CD14-positive monocyte (primary cell): Measurements from ENCODE around the gene CASP12. TPM values are rescaled to one million over a fixed set of nuclear protein-coding genes. Genes with fewer than 3 reads are reported as not detected.

ENCODE experiments used
- DNase-seq, 3 donors: peaks; one replicate each; pipeline ENCODE4 v3.0.0-alpha.2; 2011 to 2022
- H2AFZ ChIP-seq: 2 replicates; pipeline ENCODE4 v1.6.0; 2012; ENCODE audit warnings: mild to moderate bottlenecking, low read depth, low read length, inconsistent platforms; ENCODE audit not compliant: insufficient read depth, poor library complexity, severe bottlenecking
- H3K27ac ChIP-seq, 2 donors: 1 replicate in 1 of 2; 2 replicates in 1 of 2; pipeline ENCODE4 v1.5.1; 2012 to 2013; ENCODE audit warnings: low read length in 2 of 2, control low read depth in 1 of 2, inconsistent platforms in 1 of 2, low read depth in 1 of 2, mild to moderate bottlenecking in 1 of 2
- H3K27me3 ChIP-seq, 2 donors: one replicate each; pipeline versions ENCODE4 v1.6.0 to v1.6.1; 2011 to 2013; ENCODE audit warnings: low read length in 2 of 2; ENCODE audit not compliant: control insufficient read depth in 2 of 2, insufficient read depth in 2 of 2
- H3K36me3 ChIP-seq, 2 donors: replicated peaks in 1 of 2; 1 replicate in 1 of 2; 2 replicates in 1 of 2; pipeline versions ENCODE4 v1.5.1 to v1.6.1; 2012 to 2013; ENCODE audit warnings: low read length in 2 of 2, control low read depth in 1 of 2, inconsistent platforms in 1 of 2, mild to moderate bottlenecking in 1 of 2; ENCODE audit not compliant: insufficient read depth in 2 of 2, control insufficient read depth in 1 of 2
- H3K4me1 ChIP-seq, 2 donors: 1 replicate in 1 of 2; 2 replicates in 1 of 2; pipeline versions ENCODE4 v1.5.1 to v1.6.1; 2012 to 2013; ENCODE audit warnings: low read length in 2 of 2, control low read depth in 1 of 2, inconsistent platforms in 1 of 2, mild to moderate bottlenecking in 1 of 2, moderate library complexity in 1 of 2; ENCODE audit not compliant: insufficient read depth in 2 of 2, control insufficient read depth in 1 of 2
- H3K4me2 ChIP-seq: replicated peaks from 2 replicates; pipeline ENCODE3; 2012; ENCODE audit warnings: low read length, moderate library complexity, mild to moderate bottlenecking; ENCODE audit not compliant: poor library complexity, severe bottlenecking; ENCODE audit errors: extremely low read depth
- H3K4me3 ChIP-seq, 3 experiments: fragments of 200-600 bp in 1 of 3; sonication (generic) in 1 of 3; replicated peaks in 1 of 3; 1 replicate in 2 of 3; 2 replicates in 1 of 3; pipeline ENCODE4 v1.5.1; 2011 to 2013; ENCODE audit warnings: low read length in 3 of 3, mild to moderate bottlenecking in 3 of 3, control low read depth in 2 of 3, low read depth in 2 of 3, inconsistent platforms in 1 of 3, moderate library complexity in 1 of 3
- H3K79me2 ChIP-seq: 2 replicates; pipeline ENCODE4 v1.6.0; 2012; ENCODE audit warnings: mild to moderate bottlenecking, control low read depth, inconsistent platforms, low read length, moderate library complexity; ENCODE audit not compliant: insufficient read depth
- H3K9ac ChIP-seq: 2 replicates; pipeline ENCODE4 v1.6.0; 2017; ENCODE audit warnings: low read length, mild to moderate bottlenecking; ENCODE audit not compliant: insufficient read depth, poor library complexity, severe bottlenecking
- H3K9me3 ChIP-seq, 2 donors: replicated peaks in 1 of 2; 1 replicate in 1 of 2; 2 replicates in 1 of 2; pipeline versions ENCODE4 v1.5.1 to v1.6.1; 2012 to 2013; ENCODE audit warnings: low read length in 2 of 2, control low read depth in 1 of 2; ENCODE audit not compliant: control insufficient read depth in 1 of 2, insufficient read depth in 1 of 2
- H4K20me1 ChIP-seq: 2 replicates; pipeline ENCODE4 v1.6.0; 2012; ENCODE audit warnings: mild to moderate bottlenecking, low read length, control low read depth, moderate library complexity; ENCODE audit not compliant: insufficient read depth
- H3K27ac Mint-ChIP-seq, 7 donors: one replicate each; pipeline ENCODE4 v1.8.0; 2020; ENCODE audit warnings: mild to moderate bottlenecking in 7 of 7, mixed read lengths in 7 of 7, moderate library complexity in 6 of 7, inconsistent platforms in 2 of 7
- H3K27me3 Mint-ChIP-seq, 3 donors: one replicate each; pipeline ENCODE4 v1.8.0; 2021 to 2022; ENCODE audit warnings: low read depth in 3 of 3, mild to moderate bottlenecking in 3 of 3, mixed read lengths in 3 of 3, moderate library complexity in 3 of 3, inconsistent platforms in 1 of 3
- H3K36me3 Mint-ChIP-seq, 2 donors: one replicate each; pipeline ENCODE4 v1.8.0; 2020; ENCODE audit warnings: mixed read lengths in 2 of 2, inconsistent platforms in 1 of 2, mild to moderate bottlenecking in 1 of 2
- H3K4me1 Mint-ChIP-seq: one replicate; pipeline ENCODE4 v1.8.0; 2020; ENCODE audit warnings: mild to moderate bottlenecking, mixed read lengths
- H3K4me3 Mint-ChIP-seq, 2 donors: one replicate each; pipeline ENCODE4 v1.8.0; 2020; ENCODE audit warnings: mild to moderate bottlenecking in 2 of 2, mixed read lengths in 2 of 2, moderate library complexity in 1 of 2
- H3K9me3 Mint-ChIP-seq, 7 donors: one replicate each; pipeline ENCODE4 v1.8.0; 2020 to 2022; ENCODE audit warnings: mixed read lengths in 7 of 7, mild to moderate bottlenecking in 6 of 7, moderate library complexity in 6 of 7, inconsistent platforms in 2 of 7
- CTCF ChIP-seq: fragments of 200-600 bp; IDR thresholded peaks from one replicate; pipeline ENCODE4 v1.8.0; 2022; ENCODE audit warnings: antibody characterized with exemption, mild to moderate bottlenecking
- WGBS: methylation state at CpG from one replicate; pipeline ENCODE4 v1.1.5; 2013; ENCODE audit warnings: missing lambda C conversion rate; ENCODE audit not compliant: insufficient coverage; 5-methylcytosine and 5-hydroxymethylcytosine counted together
- intact Hi-C, 2 donors: fragments of 100-400 bp; cut with micrococcal nuclease; formaldehyde crosslinking; loops; one replicate each; pipeline versions ENCODE4 v1.15.0 to v1.15.1; 2023
- polyA plus RNA-seq, 3 donors: library from polyadenylated mRNA; depleted of rRNA in 1 of 3; unstranded in 2 of 3; stranded (reverse) in 1 of 3; fragments of 300-500 nt in 2 of 3; fragments of >200 nt in 1 of 3; fragmentation: Illumina TruSeq in 2 of 3; gene quantifications; 1 replicate in 2 of 3; 2 replicates in 1 of 3; pipeline ENCODE4 v1.2.3, GENCODE V29; 2012 to 2021

Gene CASP12
- polyA plus RNA-seq, 3 donors = not detected

- H3K4me3 ChIP-seq = no peak overlapping the region
- no peaks in the 10 kb centered on the region for H3K4me1 ChIP-seq
- H3K9me3 Mint-ChIP-seq = peaks cover 0 to 6% (median 0%) of the 10 kb centered on the region in 7 donors
- no peak overlapping the region for H3K9ac ChIP-seq
- no peaks in the 10 kb centered on the region for H3K36me3 Mint-ChIP-seq
- TF ChIP-seq CTCF = no peak
- no peaks in the 10 kb centered on the region for H3K4me1 Mint-ChIP-seq
- H2AFZ ChIP-seq = no peak overlapping the region
- no peaks in the 10 kb centered on the region for H4K20me1 ChIP-seq
- H3K4me2 ChIP-seq = no peak overlapping the region
- H3K79me2 ChIP-seq = no peaks in the 10 kb centered on the region
- intact Hi-C loops = no loop called here
- no peak for DNase-seq
- H3K27ac Mint-ChIP-seq = no peak overlapping the region
- no peaks in the 10 kb centered on the region for H3K27me3 ChIP-seq
- no peaks in the 10 kb centered on the region for H3K36me3 ChIP-seq
- no CpG with 5 or more reads among the region's 2 CpGs for WGBS
- no peaks in the 10 kb centered on the region for H3K27me3 Mint-ChIP-seq
- H3K27ac ChIP-seq = no peak overlapping the region
- H3K4me3 Mint-ChIP-seq = no peak overlapping the region
- no peaks in the 10 kb centered on the region for H3K9me3 ChIP-seq
These were observed 14.9 kb downstream of the CASP12 start for GRCh38 chr11:104883342-104883741.

DNA sequence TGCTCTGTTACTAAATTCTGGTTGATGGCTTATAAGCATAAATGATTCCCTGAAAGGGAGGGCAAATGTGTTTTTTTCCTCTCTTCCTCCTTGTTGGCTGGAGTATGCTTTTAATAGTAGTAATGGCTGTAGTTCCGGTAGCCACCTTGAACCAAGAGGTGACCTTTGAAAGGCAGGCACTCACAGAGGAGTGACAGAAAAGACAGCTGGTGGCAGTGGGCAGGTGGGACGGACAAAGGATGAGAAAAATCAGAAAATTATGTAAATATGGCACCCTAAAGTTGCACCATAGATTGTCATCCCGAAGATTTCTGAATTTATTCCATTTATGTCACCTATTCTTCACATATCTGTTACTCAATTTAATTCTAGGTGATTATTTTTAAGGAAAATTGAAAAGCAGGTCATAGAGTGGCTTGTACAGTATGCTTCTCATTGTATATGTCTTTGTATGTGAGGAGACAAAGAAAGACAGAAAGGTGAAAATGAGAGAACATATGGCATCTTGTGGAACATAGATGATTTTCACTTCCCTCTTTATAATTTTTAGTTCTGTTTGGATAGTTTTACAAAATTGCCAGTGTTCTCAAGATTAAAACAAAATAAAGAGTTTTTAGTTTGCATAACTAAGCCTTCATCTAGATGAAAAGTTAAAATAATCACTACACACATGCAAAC, 17.0 kb downstream of the CASP12 start:
- no peaks in the 10 kb centered on the region for H3K36me3 ChIP-seq
- no peak for TF ChIP-seq CTCF
- H3K27me3 ChIP-seq = no peaks in the 10 kb centered on the region
- H3K9me3 Mint-ChIP-seq = peaks cover 0 to 6% (median 0%) of the 10 kb centered on the region in 7 donors
- H3K27me3 Mint-ChIP-seq = no peaks in the 10 kb centered on the region
- no peaks in the 10 kb centered on the region for H4K20me1 ChIP-seq
- H3K36me3 Mint-ChIP-seq = no peaks in the 10 kb centered on the region
- H3K4me2 ChIP-seq = no peak overlapping the region
- no peak overlapping the region for H3K4me3 Mint-ChIP-seq
- H3K9me3 ChIP-seq = no peaks in the 10 kb centered on the region
- DNase-seq = no peak
- no peak overlapping the region for H3K27ac ChIP-seq
- H3K9ac ChIP-seq = no peak overlapping the region
- WGBS = no CpG with 5 or more reads among the region's 3 CpGs
- H3K4me1 ChIP-seq = peaks cover 6 to 8% of the 10 kb centered on the region in 2 donors
- no peak overlapping the region for H3K4me3 ChIP-seq
- H3K4me1 Mint-ChIP-seq = peaks cover 18% of the 10 kb centered on the region
- H3K27ac Mint-ChIP-seq = no peak overlapping the region
- intact Hi-C loops = no loop called here
- H3K79me2 ChIP-seq = no peaks in the 10 kb centered on the region
- no peak overlapping the region for H2AFZ ChIP-seq
